Measurements from ENCODE around the gene CUBN. TPM values are rescaled to one million over a fixed set of nuclear protein-coding genes. Genes with fewer than 3 reads are reported as not detected.
"Not testable (repeated sequence)": the region's sequence is repeated elsewhere in the genome, so short reads cannot be mapped to it uniquely, and the experiment has no call there.

Gene CUBN
- total RNA-seq, 1 experiment from 2014 or later, result 0.10 TPM

- Histone ChIP-seq H3K4me3 (no peak overlapping the region), H3K36me3 (no peaks in the 10 kb centered on the region)
- no peak for DNase-seq
These were observed 9.8 kb downstream of the CUBN start for GRCh38 chr10:17119845-17120244.

GRCh38 chr10:17116193-17116592, 13.4 kb downstream of the CUBN start:
- Histone ChIP-seq H3K36me3 (no peaks in the 10 kb centered on the region), H3K4me3 (no peak overlapping the region), H3K27me3 (no peaks in the 10 kb centered on the region), H3K9me3 (no peaks in the 10 kb centered on the region)
- DNase-seq, result no peak

More at GRCh38 chr10:17119845-17120244, 9.8 kb downstream of the CUBN start:
- no peaks in the 10 kb centered on the region for H3K27me3 ChIP-seq
- H3K9me3 ChIP-seq, result no peaks in the 10 kb centered on the region

GRCh38 chr10:17115683-17116082, 13.9 kb downstream of the CUBN start:
- DNase-seq, result no peak
- no peak overlapping the region for H3K4me3 ChIP-seq
- H3K27me3 ChIP-seq, result no peaks in the 10 kb centered on the region

GRCh38 chr10:17114878-17115444, 14.7 kb downstream of the CUBN start:
- H3K36me3 ChIP-seq, DNase-seq, H3K27me3 ChIP-seq, H3K9me3 ChIP-seq, H3K4me3 ChIP-seq: not testable (repeated sequence)

More at GRCh38 chr10:17115683-17116082, 13.9 kb downstream of the CUBN start:
- Histone ChIP-seq H3K36me3 (no peaks in the 10 kb centered on the region), H3K9me3 (no peaks in the 10 kb centered on the region)

GRCh38 chr10:17113889-17114540, 15.6 kb downstream of the CUBN start:
- no peaks in the 10 kb centered on the region for H3K9me3 ChIP-seq
- H3K36me3 ChIP-seq, result no peaks in the 10 kb centered on the region
- no peak for DNase-seq
- no peak overlapping the region for H3K4me3 ChIP-seq
- H3K27me3 ChIP-seq, result no peaks in the 10 kb centered on the region

GRCh38 chr10:17113346-17113745, 16.3 kb downstream of the CUBN start:
- Histone ChIP-seq H3K27me3 (no peaks in the 10 kb centered on the region), H3K36me3 (no peaks in the 10 kb centered on the region), H3K9me3 (no peaks in the 10 kb centered on the region), H3K4me3 (no peak overlapping the region)
- no peak for DNase-seq

GRCh38 chr10:17112566-17112965, 17.0 kb downstream of the CUBN start:
- no peaks in the 10 kb centered on the region for H3K9me3 ChIP-seq
- H3K4me3 ChIP-seq, result no peak overlapping the region
- no peaks in the 10 kb centered on the region for H3K36me3 ChIP-seq
- no peak for DNase-seq
- no peaks in the 10 kb centered on the region for H3K27me3 ChIP-seq

DNA sequence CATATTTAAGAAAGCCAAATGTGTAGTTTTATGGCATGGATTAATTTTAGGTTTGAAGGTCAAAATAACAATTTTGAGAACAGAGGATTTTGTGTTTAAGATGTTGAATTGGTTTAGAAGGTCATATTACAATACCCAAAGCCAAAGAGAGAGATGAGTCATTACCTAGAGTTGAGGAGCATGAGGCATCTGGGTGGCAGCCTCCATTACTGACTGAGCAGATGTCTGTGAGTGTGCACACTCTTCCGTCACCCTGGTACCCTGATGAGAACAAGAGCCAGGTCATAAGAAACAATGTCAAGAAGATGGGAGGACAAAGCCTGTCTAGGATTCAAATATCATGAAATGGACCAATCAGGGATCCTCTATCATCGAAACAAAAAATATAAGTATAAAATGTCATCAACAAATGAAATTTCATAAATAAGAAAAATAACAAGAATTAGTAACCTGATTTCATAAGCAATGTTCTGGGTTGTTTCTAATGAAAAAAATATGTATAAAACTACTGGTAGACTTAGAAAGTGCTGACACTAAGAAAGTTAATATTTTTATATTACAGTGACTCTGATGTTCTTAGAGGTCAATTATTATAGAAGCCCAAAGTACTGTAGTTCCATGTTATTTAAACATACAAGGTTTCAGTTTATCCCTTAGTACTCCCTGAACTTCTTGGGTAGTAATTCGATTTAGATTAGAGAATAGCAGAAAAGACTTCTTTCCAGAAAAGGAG, 20.0 kb downstream of the CUBN start:
- H3K27me3 ChIP-seq, result no peaks in the 10 kb centered on the region
- no peaks in the 10 kb centered on the region for H3K9me3 ChIP-seq
- peak; percentile 50 for DNase-seq
- H3K4me3 ChIP-seq, result no peak overlapping the region
- H3K36me3 ChIP-seq, result no peaks in the 10 kb centered on the region

DNA sequence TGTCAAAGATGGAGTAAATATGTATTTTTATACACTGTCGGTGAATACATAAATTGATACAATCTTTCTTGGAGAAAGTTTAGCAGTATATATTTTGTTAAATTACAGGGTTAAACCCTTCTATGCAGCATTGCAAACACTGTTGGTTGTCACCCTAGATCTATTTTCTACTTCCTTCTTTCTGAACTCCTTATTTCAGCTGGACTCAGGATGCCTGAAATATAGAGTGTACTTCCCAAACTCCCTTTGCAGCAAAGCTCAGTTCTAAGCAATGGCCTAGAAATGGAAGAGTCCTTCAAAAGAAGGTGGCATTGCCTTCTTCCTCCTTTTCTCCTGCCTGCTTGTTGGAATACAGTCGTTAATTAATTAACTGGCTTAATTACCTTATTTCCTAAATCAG, 20.6 kb downstream of the CUBN start:
- Histone ChIP-seq H3K4me3 (no peak overlapping the region), H3K9me3 (no peaks in the 10 kb centered on the region), H3K36me3 (no peaks in the 10 kb centered on the region), H3K27me3 (no peaks in the 10 kb centered on the region)
- no peak for DNase-seq

DNA sequence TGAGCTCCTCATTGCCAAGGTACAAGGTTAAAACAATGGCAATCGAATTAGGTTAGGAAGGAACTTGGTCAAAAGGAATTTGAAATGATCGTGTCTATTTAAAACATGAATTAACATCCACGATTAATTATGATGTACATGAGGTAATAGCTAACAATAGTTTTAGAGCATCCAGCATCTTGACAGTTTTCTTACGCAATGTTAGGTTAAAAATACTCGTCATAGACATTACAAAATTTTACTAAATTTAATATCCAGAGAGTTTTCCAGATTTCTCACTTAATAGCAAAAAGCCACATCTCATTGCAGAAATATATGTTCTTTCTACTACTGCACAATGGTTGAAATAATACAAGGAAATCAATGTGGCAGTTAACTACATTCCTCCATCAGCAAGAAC, 22.6 kb downstream of the CUBN start:
- no peak for DNase-seq
- Histone ChIP-seq H3K4me3 (no peak overlapping the region), H3K36me3 (no peaks in the 10 kb centered on the region)

DNA sequence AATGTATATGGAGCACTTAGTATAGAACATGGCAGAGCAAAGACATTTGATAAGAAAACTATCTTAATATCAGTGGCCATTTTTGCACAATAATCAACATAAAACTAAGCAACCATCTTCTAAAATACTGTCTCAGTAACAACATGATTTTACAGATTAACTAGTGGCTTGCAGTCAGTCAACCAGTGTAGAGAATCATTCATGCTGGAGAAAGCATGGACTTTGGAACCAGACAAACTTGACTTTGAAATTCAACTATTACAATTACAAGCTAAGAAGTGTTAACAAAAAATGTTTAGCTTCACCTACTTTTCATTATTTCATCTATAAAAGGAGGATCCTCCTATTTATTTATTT, 27.7 kb downstream of the CUBN start:
- DNase-seq, result no peak
- peaks cover 3% of the 10 kb centered on the region for H3K9me3 ChIP-seq

More for the DNA sequence above, 22.6 kb downstream of the CUBN start:
- Histone ChIP-seq H3K27me3 (no peaks in the 10 kb centered on the region), H3K9me3 (no peaks in the 10 kb centered on the region)

DNA sequence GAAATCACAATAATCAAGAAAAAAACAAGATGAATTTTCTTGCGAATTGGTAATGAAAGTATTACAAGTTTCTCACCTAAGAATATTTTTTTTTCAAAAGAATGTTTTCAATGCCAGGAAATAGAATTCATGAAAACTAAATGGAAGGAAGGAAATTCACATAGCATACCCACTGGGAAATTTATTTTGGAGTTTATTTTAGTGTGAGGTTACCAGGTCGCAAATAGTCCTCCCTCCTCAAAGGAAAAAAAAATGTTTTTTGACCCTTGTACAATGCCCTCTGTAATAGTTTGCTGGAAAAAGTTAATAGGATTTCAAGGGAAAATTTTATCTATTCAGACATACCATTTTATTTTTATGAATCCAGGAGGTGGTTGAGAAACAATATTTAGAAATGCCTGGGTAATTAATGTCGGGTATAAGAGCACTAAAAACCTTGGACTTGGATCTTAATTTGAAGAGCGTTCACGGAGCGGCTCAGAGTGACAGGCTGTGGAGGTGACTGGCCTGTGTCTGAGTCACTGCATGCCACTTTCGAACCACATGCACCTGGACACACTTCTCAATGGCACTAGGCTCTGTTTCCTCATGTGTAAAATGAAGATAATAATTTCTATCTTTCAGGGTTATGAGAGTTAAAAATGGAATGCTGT, 28.2 kb downstream of the CUBN start:
- H3K9me3 ChIP-seq, result peaks cover 5% of the 10 kb centered on the region
- H3K36me3 ChIP-seq, result no peaks in the 10 kb centered on the region
- no peak overlapping the region for H3K4me3 ChIP-seq
- no peak for DNase-seq
- H3K27me3 ChIP-seq, result no peaks in the 10 kb centered on the region

More for the DNA sequence above, 27.7 kb downstream of the CUBN start:
- H3K36me3 ChIP-seq, result no peaks in the 10 kb centered on the region
- H3K27me3 ChIP-seq, result no peaks in the 10 kb centered on the region
- no peak overlapping the region for H3K4me3 ChIP-seq

DNA sequence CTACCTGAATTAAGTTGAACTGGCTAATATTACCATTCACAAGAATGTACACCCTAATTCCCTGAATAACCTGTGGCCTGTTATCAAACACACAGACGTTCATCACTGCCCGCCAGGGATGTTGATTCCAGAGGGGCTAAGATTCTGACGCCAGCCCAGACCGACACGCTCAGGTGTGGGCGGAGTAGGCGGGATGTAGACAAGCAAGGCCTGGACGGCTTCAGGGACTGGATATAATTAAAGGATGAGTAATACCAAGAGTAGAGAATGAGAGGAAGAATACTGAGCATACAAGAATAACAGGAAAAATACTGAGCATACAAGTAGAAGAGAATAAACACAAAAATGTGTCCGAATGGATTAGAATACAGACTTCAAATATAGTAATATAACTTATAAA, 29.0 kb downstream of the CUBN start:
- Histone ChIP-seq H3K9me3 (peaks cover 5% of the 10 kb centered on the region), H3K4me3 (no peak overlapping the region), H3K27me3 (no peaks in the 10 kb centered on the region), H3K36me3 (no peaks in the 10 kb centered on the region)
- no peak for DNase-seq

DNA sequence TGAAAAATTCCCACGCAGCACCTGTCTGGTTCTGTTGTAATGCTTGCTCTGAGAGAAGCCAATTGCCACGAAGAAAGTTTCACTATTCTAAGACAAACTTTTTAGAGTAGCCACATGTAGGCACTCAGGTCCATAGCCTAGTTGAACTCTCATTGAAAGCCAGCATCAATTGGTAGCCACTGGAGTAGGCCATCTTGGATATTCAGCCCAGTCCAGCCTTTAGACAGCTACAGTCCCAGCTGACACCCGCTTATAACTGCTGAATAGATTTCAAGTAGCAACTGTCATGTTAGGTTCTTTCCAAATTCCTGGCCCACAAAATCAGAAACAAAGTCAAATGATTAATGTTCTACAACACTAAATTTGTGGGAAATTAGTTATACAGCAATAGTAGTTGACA, 31.6 kb downstream of the CUBN start:
- no peak for DNase-seq
- H3K9me3 ChIP-seq, result peaks cover 18% of the 10 kb centered on the region
- no peaks in the 10 kb centered on the region for H3K27me3 ChIP-seq

DNA sequence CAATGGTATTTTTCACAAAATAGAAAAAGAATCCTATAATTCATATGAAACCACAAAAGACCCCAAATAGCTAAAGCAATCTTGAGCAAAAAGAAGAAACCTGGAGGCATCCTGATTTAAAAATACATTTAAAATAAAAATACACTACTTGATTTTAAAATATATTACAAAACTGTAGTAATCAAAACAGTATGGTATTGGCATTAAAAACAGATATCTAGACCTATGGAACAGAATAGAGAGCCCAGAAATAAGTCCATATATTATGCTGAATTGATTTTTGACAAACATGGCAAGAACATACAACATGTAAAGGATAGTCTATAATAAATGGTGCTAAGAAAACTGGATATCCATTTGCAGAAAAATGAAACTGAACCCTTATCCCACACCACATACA, 34.8 kb downstream of the CUBN start:
- no peak for DNase-seq
- Histone ChIP-seq H3K27me3 (no peaks in the 10 kb centered on the region), H3K4me3 (no peak overlapping the region), H3K36me3 (no peaks in the 10 kb centered on the region), H3K9me3 (peaks cover 21% of the 10 kb centered on the region)

More for the DNA sequence above, 31.6 kb downstream of the CUBN start:
- Histone ChIP-seq H3K36me3 (no peaks in the 10 kb centered on the region), H3K4me3 (no peak overlapping the region)

GRCh38 chr10:17092986-17093803, 36.4 kb downstream of the CUBN start:
- no peak for DNase-seq
- peaks cover 21% of the 10 kb centered on the region for H3K9me3 ChIP-seq
- no peaks in the 10 kb centered on the region for H3K36me3 ChIP-seq
- H3K27me3 ChIP-seq, result no peaks in the 10 kb centered on the region
- no peak overlapping the region for H3K4me3 ChIP-seq

Data from MG63 (cell line).